ENCODE results near the gene SMG6.

DNA sequence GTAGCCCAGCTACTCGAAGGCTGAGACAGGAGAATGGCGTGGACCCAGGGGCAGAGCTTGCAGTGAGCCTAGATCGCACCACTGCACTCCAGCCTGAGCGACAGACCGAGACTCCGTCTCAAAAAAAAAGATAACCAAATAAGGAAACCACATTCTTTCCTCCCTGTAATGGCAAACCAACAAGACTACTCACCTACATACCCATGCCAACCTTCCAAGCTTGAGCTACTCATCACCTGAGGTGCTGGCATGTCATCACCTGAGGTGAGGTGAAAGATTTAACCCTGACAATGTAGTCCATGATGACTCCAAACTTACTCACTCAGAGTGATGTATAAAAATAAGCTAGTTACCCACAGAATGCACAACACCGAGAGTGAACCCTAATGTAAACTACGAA, 85.2 kb downstream of the SMG6 start:
- TF ChIP-seq, protein P1, sequence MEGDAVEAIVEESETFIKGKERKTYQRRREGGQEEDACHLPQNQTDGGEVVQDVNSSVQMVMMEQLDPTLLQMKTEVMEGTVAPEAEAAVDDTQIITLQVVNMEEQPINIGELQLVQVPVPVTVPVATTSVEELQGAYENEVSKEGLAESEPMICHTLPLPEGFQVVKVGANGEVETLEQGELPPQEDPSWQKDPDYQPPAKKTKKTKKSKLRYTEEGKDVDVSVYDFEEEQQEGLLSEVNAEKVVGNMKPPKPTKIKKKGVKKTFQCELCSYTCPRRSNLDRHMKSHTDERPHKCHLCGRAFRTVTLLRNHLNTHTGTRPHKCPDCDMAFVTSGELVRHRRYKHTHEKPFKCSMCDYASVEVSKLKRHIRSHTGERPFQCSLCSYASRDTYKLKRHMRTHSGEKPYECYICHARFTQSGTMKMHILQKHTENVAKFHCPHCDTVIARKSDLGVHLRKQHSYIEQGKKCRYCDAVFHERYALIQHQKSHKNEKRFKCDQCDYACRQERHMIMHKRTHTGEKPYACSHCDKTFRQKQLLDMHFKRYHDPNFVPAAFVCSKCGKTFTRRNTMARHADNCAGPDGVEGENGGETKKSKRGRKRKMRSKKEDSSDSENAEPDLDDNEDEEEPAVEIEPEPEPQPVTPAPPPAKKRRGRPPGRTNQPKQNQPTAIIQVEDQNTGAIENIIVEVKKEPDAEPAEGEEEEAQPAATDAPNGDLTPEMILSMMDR (conservative IDR thresholded peaks at IDR 0.05 in 1 of 2, IDR thresholded peaks at IDR 0.05 in 1 of 2; ENCODE audit: extremely low read depth in 1 of 2, insufficient read depth in 1 of 2, low read depth in 1 of 2, low read length in 2 of 2): no peak
- no peak for TF ChIP-seq EZH2 (IDR thresholded peaks at IDR 0.05; ENCODE audit: borderline replicate concordance, low read length)

Measured in mammary epithelial cell (primary cell).